ENCODE measurements around the gene LY6G6D. TPM values are rescaled to one million over a fixed set of nuclear protein-coding genes. Genes with fewer than 3 reads are reported as not detected.

LY6G6D gene
- total RNA-seq, 1 experiment from 2014 or later, result not detected

- no peaks in the 10 kb centered on the region for H3K4me1 ChIP-seq (ENCODE audit: insufficient read depth, low read length)
- H4K5ac ChIP-seq (ENCODE audit: insufficient read length, low read depth, low read length), result no peak overlapping the region
- no peak overlapping the region for H3K23ac ChIP-seq (ENCODE audit: insufficient read length, low read depth, low read length)
- no peak overlapping the region for H2BK12ac ChIP-seq (ENCODE audit: insufficient read length, low read depth, low read length)
- H3K79me1 ChIP-seq (ENCODE audit: insufficient read depth, low read depth, low read length, poor library complexity, severe bottlenecking), result no peaks in the 10 kb centered on the region
- H4K20me1 ChIP-seq (ENCODE audit: control insufficient read depth, insufficient read depth, insufficient read length), result no peaks in the 10 kb centered on the region
- peak overlapping the region in 2 of 3 experiments; percentile 37 to 76; a peak in 2 of 7 replicates for H3K27ac Mint-ChIP-seq
- no peak overlapping the region for H2BK15ac ChIP-seq (ENCODE audit: low read depth, low read length)
- H3K36me3 Mint-ChIP-seq (ENCODE audit: insufficient read depth in 1 of 3, low read depth in 3 of 3), result peaks cover 13 to 37% (median 29%) of the 10 kb centered on the region in 3 experiments
- DNase-seq, result no peak
- no peak overlapping the region for H3K56ac ChIP-seq (ENCODE audit: insufficient read length, low read depth, low read length)
- H3K23me2 ChIP-seq (ENCODE audit: insufficient read length, low read depth, low read length, poor library complexity, severe bottlenecking), result no peaks in the 10 kb centered on the region
- no peaks in the 10 kb centered on the region for H3K79me2 ChIP-seq (ENCODE audit: insufficient read depth, low read length)
- no peaks in the 10 kb centered on the region; a peak in 1 of 5 replicates for H3K9me3 Mint-ChIP-seq
- H3K4me2 ChIP-seq (ENCODE audit: insufficient read depth, insufficient read length, low read length), result no peak overlapping the region
- H3K9ac ChIP-seq (ENCODE audit: extremely low read depth, insufficient read length, low read length), result no peak overlapping the region
- H2AK5ac ChIP-seq (ENCODE audit: insufficient read length, low read length), result no peak overlapping the region
- H2BK5ac ChIP-seq (ENCODE audit: insufficient read length, low read length), result no peak overlapping the region
- no peak overlapping the region for H3K4me3 Mint-ChIP-seq
- no peak overlapping the region for H2AFZ ChIP-seq (ENCODE audit: low read length)
- no peak overlapping the region for H2BK120ac ChIP-seq (ENCODE audit: low read depth, low read length, poor library complexity, severe bottlenecking)
- no peaks in the 10 kb centered on the region for H3K9me3 ChIP-seq (ENCODE audit: control insufficient read depth, low read depth, low read length)
- H3K27ac ChIP-seq (ENCODE audit: insufficient read length, low read depth, low read length), result no peak overlapping the region
- peaks cover 23 to 27% of the 10 kb centered on the region in 2 experiments for H3K4me1 Mint-ChIP-seq
- H2BK20ac ChIP-seq (ENCODE audit: low read depth, low read length, poor library complexity, severe bottlenecking), result no peak overlapping the region
- no peak overlapping the region for H3K4ac ChIP-seq (ENCODE audit: low read depth, low read length)
- no peaks in the 10 kb centered on the region; the same call in 1 of the 2 replicates for H3K27me3 Mint-ChIP-seq (ENCODE audit: low read depth)
- no peak overlapping the region for H3T11ph ChIP-seq (ENCODE audit: low read length)
- H3K14ac ChIP-seq (ENCODE audit: insufficient read depth, low read length), result no peak overlapping the region
- no peaks in the 10 kb centered on the region for H3K27me3 ChIP-seq (ENCODE audit: insufficient read depth, low read length)
- H3K18ac ChIP-seq (ENCODE audit: insufficient read length, low read depth, low read length), result no peak overlapping the region
- TF ChIP-seq CTCF (conservative IDR thresholded peaks at IDR 0.05), result no peak
- WGBS (ENCODE audit: extremely low coverage, insufficient read length, low lambda C conversion rate), result no CpG with 5 or more reads among the region's 4 CpGs
- H4K8ac ChIP-seq (replicated peaks; ENCODE audit: insufficient read length, low read depth, low read length), result no peak overlapping the region
- H4K91ac ChIP-seq (ENCODE audit: insufficient read length, low read depth, low read length), result no peak overlapping the region
Measured at GRCh38 chr6:31764198-31764597, 49.0 kb downstream of the LY6G6D start.
